HepG2 (cell line): Measurements from ENCODE around the gene SECISBP2L. TPM values are rescaled to one million over a fixed set of nuclear protein-coding genes. Genes with fewer than 3 reads are reported as not detected.

Source experiments
- ATAC-seq: fragments of 200-7000 bp; cut with Tn5 transposase; 3 replicates; pipeline ENCODE4 v1.9.1; 2020; ENCODE audit warnings: mild to moderate bottlenecking, moderate library complexity
- BruUV-seq: library from RNA; stranded (reverse); fragments of 400-500 nt; replicated peaks from 2 replicates; lab custom pipeline; 2021; lab: Mats Ljungman, UMichigan
- CTCF ChIA-PET: fragments of 300-600 bp; formaldehyde crosslinking; extraction: SDS; loops from one replicate; lab custom pipeline; 2021; ENCODE audit warnings: low total read pairs, inconsistent platforms, low intra/inter-chr PET ratio; lab: Yijun Ruan, JAX
- POLR2A ChIA-PET: fragments of 350-600 bp; sonication (Branson Sonifier 250); formaldehyde crosslinking; loops from one replicate; lab custom pipeline; 2020; ENCODE audit warnings: antibody characterized with exemption, inconsistent platforms; lab: Yijun Ruan, JAX
- DNase-seq: peaks from one replicate; pipeline ENCODE4 v3.0.0-alpha.2; 2015; ENCODE audit warnings: low spot score
- FAIRE-seq: peaks from 3 replicates; lab custom pipeline; 2011; peaks lifted over from hg19 to GRCh38; lab: Jason Lieb, UNC
- H2AFZ ChIP-seq: one replicate; pipeline ENCODE4 v1.6.1; 2011; ENCODE audit warnings: low read length, inconsistent platforms
- H3K27ac ChIP-seq: fragments of 300-600 bp; 3 replicates; pipeline ENCODE4 v1.8.0; 2011; ENCODE audit warnings: mixed run types, mild to moderate bottlenecking, mixed read lengths, low read length, inconsistent platforms; ENCODE audit not compliant: insufficient read depth; ENCODE audit errors: extremely low read length
- H3K27me3 ChIP-seq, 2 experiments: fragments of 200-600 bp in 1 of 2; 2 replicates in 1 of 2; 3 replicates in 1 of 2; pipeline versions ENCODE4 v1.6.0 to v1.8.0; 2011; ENCODE audit warnings: low read length in 2 of 2, mild to moderate bottlenecking in 2 of 2, moderate library complexity in 2 of 2, inconsistent platforms in 1 of 2; ENCODE audit not compliant: insufficient read depth in 2 of 2, control insufficient read depth in 1 of 2
- H3K36me3 ChIP-seq, 2 experiments: fragments of 200-600 bp in 1 of 2; replicated peaks in 1 of 2; 2 replicates in 1 of 2; 3 replicates in 1 of 2; pipeline versions ENCODE4 v1.5.1 to v1.8.0; 2011; ENCODE audit warnings: low read length in 2 of 2, inconsistent platforms in 1 of 2; ENCODE audit not compliant: insufficient read depth in 2 of 2, control insufficient read depth in 1 of 2
- H3K4me1 ChIP-seq: 2 replicates; pipeline ENCODE4 v1.5.1; 2012; ENCODE audit warnings: low read length, inconsistent platforms; ENCODE audit not compliant: insufficient read depth
- H3K4me2 ChIP-seq: 2 replicates; pipeline ENCODE4 v1.6.0; 2011; ENCODE audit warnings: low read depth, low read length, inconsistent platforms
- H3K4me3 ChIP-seq, 3 experiments: fragments of 200-600 bp in 1 of 3; sonication (generic), shearing (Covaris generic) in 1 of 3; replicated peaks in 1 of 3; 2 replicates each; pipeline ENCODE4 v1.5.1; 2011 to 2016; ENCODE audit warnings: low read length in 3 of 3, inconsistent platforms in 2 of 3, low read depth in 2 of 3, mild to moderate bottlenecking in 2 of 3, control low read depth in 1 of 3, mixed read lengths in 1 of 3; ENCODE audit not compliant: insufficient read depth in 1 of 3
- H3K79me2 ChIP-seq: one replicate; pipeline ENCODE4 v1.6.1; 2011; ENCODE audit warnings: low read length, inconsistent platforms; ENCODE audit not compliant: insufficient read depth
- H3K9ac ChIP-seq: 2 replicates; pipeline ENCODE4 v1.6.0; 2011; ENCODE audit warnings: mild to moderate bottlenecking, low read depth, low read length, inconsistent platforms; ENCODE audit not compliant: insufficient read depth
- H3K9me3 ChIP-seq: 2 replicates; pipeline ENCODE4 v1.5.1; 2012; ENCODE audit warnings: mild to moderate bottlenecking, low read length
- H4K20me1 ChIP-seq: 2 replicates; pipeline ENCODE4 v1.6.0; 2011; ENCODE audit warnings: inconsistent platforms, mild to moderate bottlenecking, low read length, moderate library complexity; ENCODE audit not compliant: insufficient read depth
- BORCS8-MEF2B ChIP-seq: sonication (generic); formaldehyde crosslinking; IDR thresholded peaks from 2 replicates; pipeline ENCODE4 v1.8.0; 2022; ENCODE audit warnings: mild to moderate bottlenecking, missing genetic modification reagents
- FLYWCH1 ChIP-seq: sonication (generic); formaldehyde crosslinking; IDR thresholded peaks from 2 replicates; pipeline ENCODE4 v1.8.1; 2023; ENCODE audit warnings: mild to moderate bottlenecking, missing genetic modification reagents
- NFYC ChIP-seq: IDR thresholded peaks from 2 replicates; pipeline ENCODE4 v1.6.1; 2016; ENCODE audit warnings: missing genetic modification reagents, missing compliant biosample characterization
- SMAD3 ChIP-seq: sonication (generic); formaldehyde crosslinking; IDR thresholded peaks from 2 replicates; pipeline ENCODE4 v1.4.0; 2020; ENCODE audit warnings: missing genetic modification reagents
- SP4 ChIP-seq: sonication (generic); formaldehyde crosslinking; IDR thresholded peaks from 2 replicates; pipeline ENCODE4 v1.8.1; 2023; ENCODE audit warnings: mild to moderate bottlenecking, missing genetic modification reagents
- ZBTB2 ChIP-seq: sonication (generic); formaldehyde crosslinking; IDR thresholded peaks from 2 replicates; pipeline ENCODE4 v1.8.0; 2022; ENCODE audit warnings: low read depth, missing genetic modification reagents
- ZNF136 ChIP-seq: sonication (generic); formaldehyde crosslinking; IDR thresholded peaks from 2 replicates; pipeline ENCODE4 v1.8.1; 2022; ENCODE audit warnings: low read depth, mild to moderate bottlenecking, moderate library complexity, missing genetic modification reagents
- ZNF589 ChIP-seq: sonication (generic); formaldehyde crosslinking; conservative IDR thresholded peaks from 2 replicates; pipeline ENCODE4 v1.8.0; 2022; ENCODE audit warnings: mild to moderate bottlenecking, moderate library complexity, missing genetic modification reagents
- ZNF724P ChIP-seq: sonication (generic); formaldehyde crosslinking; IDR thresholded peaks from 2 replicates; pipeline ENCODE4 v1.8.0; 2022; ENCODE audit warnings: missing genetic modification reagents, borderline replicate concordance
- ZNF816 ChIP-seq: sonication (generic); formaldehyde crosslinking; IDR thresholded peaks from 2 replicates; pipeline ENCODE4 v1.8.0; 2022; ENCODE audit warnings: missing genetic modification reagents, mild to moderate bottlenecking, borderline replicate concordance
- WGBS: methylation state at CpG from one replicate; pipeline ENCODE4 v1.1.6; 2017; ENCODE audit warnings: low lambda C conversion rate; 5-methylcytosine and 5-hydroxymethylcytosine counted together
- in situ Hi-C: cut with HindIII; loops from 2 replicates; pipeline ENCODE4 v1.10.0; 2017; ENCODE audit warnings: low pct_unique_long_range_greater_than_20kb; ENCODE audit not compliant: extremely low pct_ligation_motif_present
- intact Hi-C: fragments of 100-400 bp; cut with micrococcal nuclease; formaldehyde crosslinking; loops from one replicate; pipeline ENCODE4 v1.10.0; 2022; ENCODE audit not compliant: unreplicated experiment
- polyA plus RNA-seq, 8 experiments: library from polyadenylated mRNA; depleted of rRNA in 3 of 8; stranded (reverse) in 7 of 8; unstranded in 1 of 8; fragments of >200 nt; fragmentation: Illumina TruSeq in 4 of 8; extraction: Trizol in 4 of 8; gene quantifications; 2 replicates each; pipeline versions ENCODE4 v1.2.1 to v1.2.3, GENCODE V29; 2011 to 2016; ENCODE audit warnings: low read depth in 4 of 8, missing spikeins in 1 of 8, mixed read lengths in 1 of 8; ENCODE audit not compliant: insufficient read depth in 1 of 8
- total RNA-seq, 5 experiments: library from RNA; depleted of rRNA; stranded (reverse); fragments of >200 nt; fragmentation: Illumina TruSeq; extraction: Trizol; gene quantifications; 2 replicates each; pipeline ENCODE4 v1.2.3, GENCODE V29; 2016; ENCODE audit warnings: low read depth in 1 of 5

SECISBP2L gene
- total and polyA plus RNA-seq, 2 of the 13 experiments (the other 11 are each of a cell fraction or from before 2014, with no cell fraction given) = 13.9 to 15.6 TPM

GRCh38 chr15:49024840-49025239 is 21.4 kb downstream of the SECISBP2L start:
- CTCF ChIA-PET = no interaction called here
- intact Hi-C loops = no loop called here
- 93% methylated on average over 1 of the region's 1 CpG for WGBS

GRCh38 chr15:49023354-49023753 is 22.9 kb downstream of the SECISBP2L start:
- no peaks in the 10 kb centered on the region for H4K20me1 ChIP-seq
- no TSS peak for BruUV-seq
- no peaks in the 10 kb centered on the region for H3K9me3 ChIP-seq
- H3K4me2 ChIP-seq = no peak overlapping the region
- ChIA-PET POLR2A (no interaction called here), CTCF (no interaction called here)
- no peak overlapping the region for H3K4me3 ChIP-seq
- no peak overlapping the region for H2AFZ ChIP-seq
- no peaks in the 10 kb centered on the region for H3K27me3 ChIP-seq
- in situ Hi-C loops (no loop called here), intact Hi-C loops (no loop called here)
- FAIRE-seq (no peak), ATAC-seq (no peak), DNase-seq (no peak)
- H3K9ac ChIP-seq = no peak overlapping the region
- H3K79me2 ChIP-seq = no peaks in the 10 kb centered on the region
- 96% methylated on average over 3 of the region's 3 CpGs for whole genome bisulfite sequencing
- H3K36me3 ChIP-seq = peaks cover 3 to 13% of the 10 kb centered on the region in 2 experiments; a peak in 4 of 5 replicates
- H3K4me1 ChIP-seq = no peaks in the 10 kb centered on the region
- no peak overlapping the region for H3K27ac ChIP-seq
- TF ChIP-seq ZNF136 (CRISPR knock-in tag) (no peak), SP4 (CRISPR knock-in tag) (no peak), BORCS8-MEF2B (CRISPR knock-in tag) (no peak), ZBTB2 (no peak), FLYWCH1 (CRISPR knock-in tag) (no peak), SMAD3 (no peak)

More at GRCh38 chr15:49024840-49025239, 21.4 kb downstream of the SECISBP2L start:
- no peak overlapping the region for H3K9ac ChIP-seq
- ATAC-seq = no peak
- no peaks in the 10 kb centered on the region for H3K9me3 ChIP-seq
- TF ChIP-seq ZNF724P (CRISPR knock-in tag) = no peak
- no peak for TF ChIP-seq ZNF589 (CRISPR knock-in tag)
- TF ChIP-seq NFYC (CRISPR knock-in tag) = no peak
- TF ChIP-seq ZNF816 = no peak
- no peak for DNase-seq
- in situ Hi-C loops = no loop called here
- no peak for FAIRE-seq
- no peaks in the 10 kb centered on the region for H3K27me3 ChIP-seq
- no peaks in the 10 kb centered on the region for H3K79me2 ChIP-seq
- H4K20me1 ChIP-seq = no peaks in the 10 kb centered on the region
- H3K4me2 ChIP-seq = no peak overlapping the region
- POLR2A ChIA-PET = no interaction called here
- BruUV-seq = no TSS peak
- H2AFZ ChIP-seq = no peak overlapping the region
- no peak overlapping the region for H3K27ac ChIP-seq
- no peaks in the 10 kb centered on the region for H3K4me1 ChIP-seq
- H3K4me3 ChIP-seq = no peak overlapping the region
- peaks cover 3 to 22% of the 10 kb centered on the region in 2 experiments; a peak in 4 of 5 replicates for H3K36me3 ChIP-seq
